Transverse colon (tissue), 4 donors: ENCODE measurements around the gene SCRG1. TPM values are rescaled to one million over a fixed set of nuclear protein-coding genes. Genes with fewer than 3 reads are reported as not detected.

ENCODE experiments used
- DNase-seq: peaks from one replicate; pipeline ENCODE4 v3.0.0-alpha.2; 2019
- H3K27ac ChIP-seq, 4 donors: fragments of 200-600 bp; sonication (generic); 2 replicates each; pipeline ENCODE4 v1.5.1; 2016 to 2018; ENCODE audit warnings: inconsistent platforms in 4 of 4
- H3K27me3 ChIP-seq: fragments of 200-600 bp; sonication (generic); 2 replicates; pipeline ENCODE4 v1.5.1; 2017; ENCODE audit warnings: inconsistent platforms
- H3K36me3 ChIP-seq, 4 donors: fragments of 200-600 bp; sonication (generic); 2 replicates each; pipeline ENCODE4 v1.5.1; 2017 to 2019; ENCODE audit warnings: inconsistent platforms in 4 of 4
- H3K4me1 ChIP-seq, 4 donors: fragments of 200-600 bp; sonication (generic); 2 replicates each; pipeline ENCODE4 v1.5.1; 2017 to 2020; ENCODE audit warnings: inconsistent platforms in 4 of 4
- H3K4me3 ChIP-seq, 4 donors: fragments of 200-600 bp; sonication (generic); 1 replicate in 1 of 4; 2 replicates in 3 of 4; pipeline versions ENCODE4 v1.5.1 to v1.6.1; 2017 to 2019; ENCODE audit warnings: inconsistent platforms in 4 of 4
- H3K9me3 ChIP-seq, 2 donors: fragments of 200-600 bp; sonication (generic); 2 replicates each; pipeline ENCODE4 v1.5.1; 2017 to 2019; ENCODE audit warnings: inconsistent platforms in 2 of 2
- CTCF ChIP-seq, 5 experiments: fragments of 200-600 bp in 3 of 5; fragments of 450-650 bp in 2 of 5; sonication (generic) in 3 of 5; IDR thresholded peaks; 1 replicate in 2 of 5; 2 replicates in 3 of 5; pipeline ENCODE4 v1.5.1; 2016 to 2017; ENCODE audit warnings: antibody characterized with exemption in 5 of 5, inconsistent platforms in 3 of 5, mild to moderate bottlenecking in 2 of 5, moderate library complexity in 1 of 5
- EP300 ChIP-seq: sonication (generic); formaldehyde crosslinking; IDR thresholded peaks from one replicate; pipeline ENCODE4 v1.6.1; 2017; ENCODE audit warnings: antibody characterized with exemption, low read depth
- POLR2A ChIP-seq: fragments of 450-650 bp; IDR thresholded peaks from one replicate; pipeline ENCODE4 v1.6.1; 2016; ENCODE audit warnings: antibody characterized with exemption, mild to moderate bottlenecking, moderate library complexity
- POLR2AphosphoS5 ChIP-seq, 3 donors: sonication (generic); formaldehyde crosslinking; IDR thresholded peaks; one replicate each; pipeline ENCODE4 v1.6.1; 2016; ENCODE audit warnings: antibody characterized with exemption in 3 of 3
- WGBS, 2 donors: methylation state at CpG; one replicate each; pipeline ENCODE4 v1.1.5; 2018; ENCODE audit warnings: low coverage in 1 of 2; 5-methylcytosine and 5-hydroxymethylcytosine counted together
- in situ Hi-C, 4 donors: fragments of 200-750 bp; cut with MboI; loops; one replicate each; pipeline versions ENCODE4 v1.15.0 to v1.15.1; 2017; ENCODE audit warnings: low sequenced_read_pairs in 3 of 4, low pct_ligation_motif_present in 1 of 4, low pct_unique_long_range_greater_than_20kb in 1 of 4
- intact Hi-C: fragments of 100-400 bp; cut with DNase I; formaldehyde crosslinking; loops from one replicate; pipeline ENCODE4 v1.15.1; 2023; ENCODE audit warnings: low total_unique reads
- total RNA-seq, 4 donors: library from RNA; depleted of rRNA; stranded (reverse); fragments of >200 nt; gene quantifications; one replicate each; pipeline ENCODE4 v1.1.0, GENCODE V29; 2016

The SCRG1 gene
- total RNA-seq, 4 donors from 2014 or later, result 0.32 to 1.4 (median 1.0) TPM

GRCh38 chr4:173434231-173434630, 35.3 kb upstream of the SCRG1 start:
- Histone ChIP-seq H3K27ac (no peak overlapping the region), H3K9me3 (peaks cover 0 to 4% of the 10 kb centered on the region in 2 donors), H3K4me3 (no peak overlapping the region), H3K36me3 (no peaks in the 10 kb centered on the region), H3K27me3 (no peaks in the 10 kb centered on the region), H3K4me1 (peaks cover 0 to 5% (median 0%) of the 10 kb centered on the region in 4 donors)
- WGBS, 2 donors, result 61 to 66% methylated on average over 2 to 7 of the region's 7 CpGs
- in situ Hi-C loops, result no loop called here
- DNase-seq, result no peak
- no peak for TF ChIP-seq CTCF (IDR thresholded peaks at IDR 0.05)
- no peak for TF ChIP-seq POLR2AphosphoS5 (IDR thresholded peaks at IDR 0.05)
- TF ChIP-seq EP300, result no peak
- no peak for TF ChIP-seq POLR2A
- intact Hi-C loops, result no loop called here

- TF ChIP-seq POLR2A, result no peak
- no peak for TF ChIP-seq EP300
- TF ChIP-seq CTCF (IDR thresholded peaks at IDR 0.05), result no peak
- TF ChIP-seq POLR2AphosphoS5 (IDR thresholded peaks at IDR 0.05), result no peak
- H3K27me3 ChIP-seq, result no peaks in the 10 kb centered on the region
- no peaks in the 10 kb centered on the region for H3K9me3 ChIP-seq
- H3K27ac ChIP-seq, result no peak overlapping the region
- no peak for DNase-seq
- intact Hi-C loops, result loop anchor here (1.0 kb wide), 1 partner anchor 37 kb away; no protein-coding TSS in a partner anchor
- peaks cover 0 to 5% (median 0%) of the 10 kb centered on the region in 4 donors for H3K4me1 ChIP-seq
- H3K4me3 ChIP-seq, result no peak overlapping the region
- in situ Hi-C loops, result no loop called here
- H3K36me3 ChIP-seq, result no peaks in the 10 kb centered on the region
- WGBS, 2 donors, result 91% methylated on average over 3 of the region's 3 CpGs; no CpG with 5 or more reads in 1 of the 2 donors
Observed at GRCh38 chr4:173433447-173433846, 34.5 kb upstream of the SCRG1 start.

- 86 to 90% methylated on average over 3 to 5 of the region's 5 CpGs for WGBS, 2 donors
- Histone ChIP-seq H3K9me3 (no peaks in the 10 kb centered on the region), H3K4me1 (peaks cover 0 to 5% (median 0%) of the 10 kb centered on the region in 4 donors), H3K36me3 (no peaks in the 10 kb centered on the region), H3K27ac (no peak overlapping the region), H3K27me3 (no peaks in the 10 kb centered on the region), H3K4me3 (no peak overlapping the region)
- no peak for DNase-seq
- no peak for TF ChIP-seq EP300
- no peak for TF ChIP-seq POLR2A
- TF ChIP-seq POLR2AphosphoS5 (IDR thresholded peaks at IDR 0.05), result no peak
- no peak for TF ChIP-seq CTCF (IDR thresholded peaks at IDR 0.05)
- intact Hi-C loops (no loop called here), in situ Hi-C loops (no loop called here)
Observed at GRCh38 chr4:173432430-173432829, 33.5 kb upstream of the SCRG1 start.

GRCh38 chr4:173426064-173426463, 27.1 kb upstream of the SCRG1 start:
- no peak for TF ChIP-seq POLR2AphosphoS5 (IDR thresholded peaks at IDR 0.05)
- TF ChIP-seq POLR2A, result no peak
- TF ChIP-seq EP300, result no peak
- TF ChIP-seq CTCF (IDR thresholded peaks at IDR 0.05), result no peak
- Histone ChIP-seq H3K27me3 (no peaks in the 10 kb centered on the region), H3K27ac (peak overlapping the region in 2 of 4 donors; percentile 30 to 42), H3K4me1 (peaks cover 0 to 6% (median 1%) of the 10 kb centered on the region in 4 donors), H3K36me3 (no peaks in the 10 kb centered on the region), H3K4me3 (no peak overlapping the region), H3K9me3 (no peaks in the 10 kb centered on the region)
- 60 to 85% methylated on average over 1 to 2 of the region's 2 CpGs for WGBS, 2 donors
- in situ Hi-C loops, result loop anchor here in 3 of 4 donors (10.0 kb wide), 1 partner anchor 69 kb away; no protein-coding TSS in a partner anchor
- intact Hi-C loops, result no loop called here
- DNase-seq, result peak; percentile 18
